A549 (cell line): Measurements from ENCODE around the gene MAZ. TPM values are rescaled to one million over a fixed set of nuclear protein-coding genes. Genes with fewer than 3 reads are reported as not detected.

Source experiments
- ATAC-seq, 2 experiments: fragments of 200-7000 bp in 1 of 2; fragments of >200 bp in 1 of 2; cut with Nextera tagmentation in 1 of 2; cut with Tn5 transposase in 1 of 2; 3 replicates each; pipeline versions ENCODE4 v1.8.0 to v1.9.1; 2018 to 2020; ENCODE audit warnings: mild to moderate bottlenecking in 1 of 2, moderate library complexity in 1 of 2
- CTCF ChIA-PET: fragments of 300-600 bp; sonication (Branson Sonifier 250); formaldehyde crosslinking; extraction: SDS; loops from one replicate; lab custom pipeline; 2021; ENCODE audit warnings: antibody characterized with exemption, inconsistent platforms; lab: Yijun Ruan, JAX
- POLR2A ChIA-PET: fragments of 350-600 bp; formaldehyde crosslinking; extraction: SDS; loops from one replicate; lab custom pipeline; 2021; ENCODE audit warnings: antibody characterized with exemption, inconsistent platforms; lab: Yijun Ruan, JAX
- DNase-seq, 2 experiments: peaks; one replicate each; pipeline versions ENCODE4 v3.0.0 to v3.0.0-alpha.2; 2011 to 2016; ENCODE audit warnings: low read depth in 1 of 2, low spot score in 1 of 2
- FAIRE-seq: peaks from 2 replicates; lab custom pipeline; 2011; peaks lifted over from hg19 to GRCh38; lab: Jason Lieb, UNC
- H3K27ac ChIP-seq, 2 experiments: fragments of >200 bp; sonication (Bioruptor Twin); formaldehyde crosslinking; 3 replicates each; pipeline ENCODE4 v1.5.1; 2016 to 2017
- H3K4me1 ChIP-seq: fragments of >200 bp; sonication (Bioruptor Twin); formaldehyde crosslinking; 3 replicates; pipeline ENCODE4 v1.6.1; 2016
- H3K4me2 ChIP-seq: fragments of >200 bp; sonication (Bioruptor Twin); formaldehyde crosslinking; 3 replicates; pipeline ENCODE4 v1.6.1; 2016
- H3K4me3 ChIP-seq: fragments of >200 bp; sonication (Bioruptor Twin); formaldehyde crosslinking; 3 replicates; pipeline ENCODE4 v1.5.1; 2016
- H3K9me3 ChIP-seq: fragments of >200 bp; sonication (Bioruptor Twin); formaldehyde crosslinking; 3 replicates; pipeline ENCODE4 v1.6.1; 2016
- CEBPB ChIP-seq, 2 experiments: fragments of >200 bp in 1 of 2; sonication (Bioruptor Twin) in 1 of 2; formaldehyde crosslinking in 1 of 2; IDR thresholded peaks; 2 replicates each; pipeline ENCODE4 v1.6.1; 2012 to 2016
- GATA3 ChIP-seq: IDR thresholded peaks from 2 replicates; pipeline ENCODE4 v1.6.1; 2012; ENCODE audit warnings: borderline replicate concordance
- HEYL ChIP-seq: fragments of 250-450 bp; sonication (Bioruptor Pico); IDR thresholded peaks from 2 replicates; pipeline ENCODE4 v1.8.0; 2021; ENCODE audit warnings: mild to moderate bottlenecking, moderate library complexity
- HOXB13 ChIP-seq: fragments of 250-450 bp; sonication (Bioruptor Pico); IDR thresholded peaks from 2 replicates; pipeline ENCODE4 v1.5.0; 2020; ENCODE audit warnings: low read depth, mild to moderate bottlenecking, moderate library complexity
- KDM5A ChIP-seq: fragments of 200-600 bp; sonication (generic); IDR thresholded peaks from 2 replicates; pipeline ENCODE4 v1.6.1; 2016; ENCODE audit warnings: antibody characterized with exemption, mild to moderate bottlenecking
- MAFK ChIP-seq: fragments of 450-650 bp; IDR thresholded peaks from 2 replicates; pipeline ENCODE4 v1.6.1; 2014; ENCODE audit not compliant: partially characterized antibody
- NFE2L2 ChIP-seq: fragments of 150-350 bp; conservative IDR thresholded peaks from 2 replicates; pipeline ENCODE4 v1.6.1; 2014; ENCODE audit warnings: low read length
- PHF8 ChIP-seq: fragments of 200-600 bp; sonication (generic); IDR thresholded peaks from 2 replicates; pipeline ENCODE4 v1.6.1; 2016; ENCODE audit warnings: low read depth, mild to moderate bottlenecking, antibody characterized with exemption, moderate library complexity, borderline replicate concordance
- POLR2A ChIP-seq: IDR thresholded peaks from 2 replicates; pipeline ENCODE4 v1.6.1; 2012; ENCODE audit warnings: mild to moderate bottlenecking, low read length
- RCOR1 ChIP-seq: fragments of 150-350 bp; IDR thresholded peaks from 2 replicates; pipeline ENCODE4 v1.6.1; 2014; ENCODE audit warnings: antibody characterized with exemption, low read length, low read depth
- RNF2 ChIP-seq: fragments of 200-600 bp; sonication (generic); IDR thresholded peaks from 2 replicates; pipeline ENCODE4 v1.6.1; 2016; ENCODE audit warnings: low read depth, mild to moderate bottlenecking, antibody characterized with exemption, moderate library complexity, borderline replicate concordance
- TFCP2L1 ChIP-seq: fragments of 250-450 bp; sonication (Bioruptor Pico); IDR thresholded peaks from 2 replicates; pipeline ENCODE4 v1.5.0; 2021; ENCODE audit warnings: mild to moderate bottlenecking
- ZSCAN20 ChIP-seq: fragments of 250-450 bp; sonication (Bioruptor Pico); IDR thresholded peaks from 2 replicates; pipeline ENCODE4 v1.8.0; 2022; ENCODE audit warnings: mild to moderate bottlenecking, moderate library complexity
- WGBS: methylation state at CpG from one replicate; pipeline ENCODE4 v1.1.6; 2017; ENCODE audit errors: missing lambda C conversion rate; 5-methylcytosine and 5-hydroxymethylcytosine counted together
- polyA plus RNA-seq, 4 experiments: library from polyadenylated mRNA; depleted of rRNA in 3 of 4; stranded (reverse); fragments of >200 nt; fragmentation: RNase III in 1 of 4; extraction: RNeasy Plus Mini Kit Qiagen cat#74134 plus additional on column Dnase treatment in 1 of 4; gene quantifications; 2 replicates in 3 of 4; 3 replicates in 1 of 4; pipeline ENCODE4 v1.2.3, GENCODE V29; 2011 to 2017
- TF ChIP-seq, protein P1 (sequence below): fragments of >200 bp; sonication (Bioruptor Twin); formaldehyde crosslinking; IDR thresholded peaks from 3 replicates; pipeline ENCODE4 v1.5.1; 2016
- TF ChIP-seq, protein P2 (sequence below): IDR thresholded peaks from 2 replicates; pipeline ENCODE4 v1.6.1; 2012
- TF ChIP-seq, protein P3 (sequence below): fragments of >200 bp; sonication (Bioruptor Twin); formaldehyde crosslinking; IDR thresholded peaks from 2 replicates; pipeline ENCODE4 v1.6.1; 2016
- TF ChIP-seq, protein P4 (sequence below): fragments of 200-600 bp; sonication (generic); IDR thresholded peaks from 2 replicates; pipeline ENCODE4 v1.6.1; 2016; ENCODE audit warnings: antibody characterized with exemption, mild to moderate bottlenecking, moderate library complexity
- TF ChIP-seq, protein P5 (sequence below): IDR thresholded peaks from 2 replicates; pipeline ENCODE4 v1.6.1; 2012

The MAZ gene
- polyA plus RNA-seq, 2 of the 4 experiments (the other 2 are of a cell fraction): 79.6 to 231 TPM

DNA sequence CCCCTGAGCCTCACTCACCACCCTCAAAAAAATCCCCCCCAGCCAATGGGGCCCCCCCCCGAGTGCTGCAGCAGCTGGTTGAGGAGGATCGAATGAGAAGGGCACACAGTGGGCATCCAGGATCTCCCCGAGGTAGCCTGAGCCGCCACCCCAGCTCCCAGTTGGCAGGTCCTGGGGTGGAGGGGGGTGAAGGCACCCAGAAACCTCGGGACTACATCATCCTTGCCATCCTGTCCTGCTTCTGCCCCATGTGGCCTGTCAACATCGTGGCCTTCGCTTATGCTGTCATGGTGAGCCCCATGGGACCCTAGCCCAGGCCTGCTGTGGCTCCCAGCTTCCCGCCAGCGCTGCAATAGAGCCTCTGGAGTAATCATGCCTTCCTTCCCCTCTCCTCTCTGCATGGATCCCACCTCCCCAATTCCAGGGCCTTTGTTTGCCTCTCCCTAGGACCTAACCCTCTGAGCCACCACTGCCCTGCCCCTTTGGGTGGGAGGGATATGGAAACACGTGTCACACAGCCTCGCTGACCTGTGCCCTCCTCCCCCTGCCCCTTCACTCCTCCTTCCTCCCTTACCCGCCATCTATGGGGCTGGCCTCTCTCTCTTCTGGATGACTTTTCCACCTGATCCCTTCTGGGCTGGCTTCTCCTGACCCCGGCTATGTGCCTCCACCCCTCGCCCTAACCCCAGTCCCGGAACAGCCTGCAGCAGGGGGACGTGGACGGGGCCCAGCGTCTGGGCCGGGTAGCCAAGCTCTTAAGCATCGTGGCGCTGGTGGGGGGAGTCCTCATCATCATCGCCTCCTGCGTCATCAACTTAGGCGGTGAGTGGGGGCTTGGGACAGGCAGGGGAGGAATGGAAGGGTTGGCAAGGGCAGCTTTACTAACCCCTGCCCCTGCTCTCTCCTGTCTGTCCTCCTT is 7.6 kb downstream of the MAZ start (continued):
- no peak for TF ChIP-seq MAFK
- TF ChIP-seq, protein P1, sequence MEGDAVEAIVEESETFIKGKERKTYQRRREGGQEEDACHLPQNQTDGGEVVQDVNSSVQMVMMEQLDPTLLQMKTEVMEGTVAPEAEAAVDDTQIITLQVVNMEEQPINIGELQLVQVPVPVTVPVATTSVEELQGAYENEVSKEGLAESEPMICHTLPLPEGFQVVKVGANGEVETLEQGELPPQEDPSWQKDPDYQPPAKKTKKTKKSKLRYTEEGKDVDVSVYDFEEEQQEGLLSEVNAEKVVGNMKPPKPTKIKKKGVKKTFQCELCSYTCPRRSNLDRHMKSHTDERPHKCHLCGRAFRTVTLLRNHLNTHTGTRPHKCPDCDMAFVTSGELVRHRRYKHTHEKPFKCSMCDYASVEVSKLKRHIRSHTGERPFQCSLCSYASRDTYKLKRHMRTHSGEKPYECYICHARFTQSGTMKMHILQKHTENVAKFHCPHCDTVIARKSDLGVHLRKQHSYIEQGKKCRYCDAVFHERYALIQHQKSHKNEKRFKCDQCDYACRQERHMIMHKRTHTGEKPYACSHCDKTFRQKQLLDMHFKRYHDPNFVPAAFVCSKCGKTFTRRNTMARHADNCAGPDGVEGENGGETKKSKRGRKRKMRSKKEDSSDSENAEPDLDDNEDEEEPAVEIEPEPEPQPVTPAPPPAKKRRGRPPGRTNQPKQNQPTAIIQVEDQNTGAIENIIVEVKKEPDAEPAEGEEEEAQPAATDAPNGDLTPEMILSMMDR: no peak
- no peak for TF ChIP-seq NFE2L2
- TF ChIP-seq CEBPB (IDR thresholded peaks at IDR 0.05): no peak
- TF ChIP-seq, all 56 proteins: peak for 0

DNA sequence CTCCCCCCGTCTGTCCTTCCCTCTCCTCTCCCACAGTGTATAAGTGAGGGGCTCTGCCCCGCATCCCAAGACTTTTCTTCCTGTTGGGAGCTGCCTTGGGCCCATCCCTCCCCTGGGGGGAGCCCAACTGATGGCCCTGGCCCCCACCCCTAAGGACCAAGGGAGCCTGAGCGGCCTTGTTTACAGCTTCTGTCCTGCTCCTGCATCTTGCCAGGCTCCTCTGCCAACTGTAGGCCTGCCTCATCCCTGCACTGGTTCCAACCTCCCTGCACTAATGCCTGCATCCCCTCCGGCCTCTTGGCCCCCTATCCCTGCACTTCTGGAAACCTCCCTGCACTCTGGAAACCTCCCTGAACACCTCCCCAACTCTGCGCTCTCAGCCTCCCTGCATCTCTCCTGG is 8.3 kb downstream of the MAZ start:
- no peak overlapping the region for H3K4me3 ChIP-seq
- 94% methylated on average over 5 of the region's 5 CpGs for WGBS
- DNase-seq: no peak
- no peak for TF ChIP-seq ZSCAN20
- no peak for FAIRE-seq
- no peaks in the 10 kb centered on the region for H3K9me3 ChIP-seq
- H3K27ac ChIP-seq: peak overlapping the region in 1 of 2 experiments; percentile 98; a peak in 3 of 6 replicates
- no peak for ATAC-seq
- H3K4me1 ChIP-seq: peaks cover 48% of the 10 kb centered on the region
- CTCF ChIA-PET: interaction anchor here (0.9 to 24.4 kb wide), 3 partner anchors 30 to 217 kb away, joined by 4 to 568 read pairs (median 8); no protein-coding TSS in a partner anchor
- H3K4me2 ChIP-seq: peak overlapping the region; percentile 97; the same call in 2 of the 3 replicates
- POLR2A ChIA-PET: no interaction called here

DNA sequence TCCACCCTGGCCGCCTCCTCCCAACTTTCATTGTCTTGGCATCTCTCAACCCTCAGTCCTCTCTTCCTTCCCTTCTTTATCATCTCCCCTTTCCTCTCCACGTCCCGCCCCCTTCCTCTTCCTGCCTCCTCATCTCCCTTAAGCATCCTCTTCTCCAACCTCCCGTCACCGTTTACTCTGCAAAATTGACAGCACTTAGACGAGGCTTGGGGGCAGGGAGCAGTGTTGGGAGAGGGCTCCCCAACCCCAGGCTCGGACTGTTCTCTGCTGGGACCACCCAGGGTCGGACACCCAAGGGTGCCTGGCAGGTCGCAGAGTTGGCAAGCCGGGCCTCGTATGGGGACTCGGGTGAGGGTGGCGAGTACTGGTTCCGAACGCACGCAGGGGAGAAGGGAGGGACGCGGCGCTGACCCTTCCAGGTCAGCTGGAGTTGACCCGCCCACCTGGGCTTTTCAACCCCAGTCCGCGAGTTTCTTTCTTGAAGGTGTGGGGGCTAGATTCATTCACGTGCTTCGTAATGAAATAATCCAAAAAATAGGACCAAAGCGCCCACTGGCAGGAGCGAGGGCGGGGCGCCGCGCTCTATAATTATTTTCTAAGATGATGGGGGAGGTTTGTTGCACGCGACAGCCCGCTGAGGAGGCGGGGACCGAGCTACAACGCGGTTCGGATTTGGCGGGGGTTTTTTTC is 8.8 kb downstream of the MAZ start:
- Histone ChIP-seq H3K27ac (peak overlapping the region; percentile 98 to 99), H3K4me2 (peak overlapping the region; percentile 97), H3K4me3 (peak overlapping the region; percentile 92), H3K4me1 (peaks cover 48% of the 10 kb centered on the region), H3K9me3 (no peaks in the 10 kb centered on the region)
- ChIA-PET POLR2A (interaction anchor here (0.6 to 2.1 kb wide), 7 partner anchors 8 to 866 kb away, joined by 3 to 14 read pairs (median 5); partner anchors contain the start of genes ALDOA, KIF22 and MAZ), CTCF (interaction anchor here (0.5 to 24.4 kb wide), 23 partner anchors 8 to 267 kb away, joined by 3 to 568 read pairs (median 4); partner anchors contain the start of genes MAZ and TMEM219)
- ATAC-seq: no peak
- no peak for DNase-seq
- WGBS: 26% methylated on average over 32 of the region's 39 CpGs
- TF ChIP-seq, protein P2, sequence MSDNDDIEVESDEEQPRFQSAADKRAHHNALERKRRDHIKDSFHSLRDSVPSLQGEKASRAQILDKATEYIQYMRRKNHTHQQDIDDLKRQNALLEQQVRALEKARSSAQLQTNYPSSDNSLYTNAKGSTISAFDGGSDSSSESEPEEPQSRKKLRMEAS: no peak
- TF ChIP-seq GATA3 (no peak), HOXB13 (CRISPR knock-in tag) (no peak), PHF8 (no peak)
- TF ChIP-seq, protein P3, sequence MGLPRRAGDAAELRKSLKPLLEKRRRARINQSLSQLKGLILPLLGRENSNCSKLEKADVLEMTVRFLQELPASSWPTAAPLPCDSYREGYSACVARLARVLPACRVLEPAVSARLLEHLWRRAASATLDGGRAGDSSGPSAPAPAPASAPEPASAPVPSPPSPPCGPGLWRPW: no peak
- no peak for FAIRE-seq

DNA sequence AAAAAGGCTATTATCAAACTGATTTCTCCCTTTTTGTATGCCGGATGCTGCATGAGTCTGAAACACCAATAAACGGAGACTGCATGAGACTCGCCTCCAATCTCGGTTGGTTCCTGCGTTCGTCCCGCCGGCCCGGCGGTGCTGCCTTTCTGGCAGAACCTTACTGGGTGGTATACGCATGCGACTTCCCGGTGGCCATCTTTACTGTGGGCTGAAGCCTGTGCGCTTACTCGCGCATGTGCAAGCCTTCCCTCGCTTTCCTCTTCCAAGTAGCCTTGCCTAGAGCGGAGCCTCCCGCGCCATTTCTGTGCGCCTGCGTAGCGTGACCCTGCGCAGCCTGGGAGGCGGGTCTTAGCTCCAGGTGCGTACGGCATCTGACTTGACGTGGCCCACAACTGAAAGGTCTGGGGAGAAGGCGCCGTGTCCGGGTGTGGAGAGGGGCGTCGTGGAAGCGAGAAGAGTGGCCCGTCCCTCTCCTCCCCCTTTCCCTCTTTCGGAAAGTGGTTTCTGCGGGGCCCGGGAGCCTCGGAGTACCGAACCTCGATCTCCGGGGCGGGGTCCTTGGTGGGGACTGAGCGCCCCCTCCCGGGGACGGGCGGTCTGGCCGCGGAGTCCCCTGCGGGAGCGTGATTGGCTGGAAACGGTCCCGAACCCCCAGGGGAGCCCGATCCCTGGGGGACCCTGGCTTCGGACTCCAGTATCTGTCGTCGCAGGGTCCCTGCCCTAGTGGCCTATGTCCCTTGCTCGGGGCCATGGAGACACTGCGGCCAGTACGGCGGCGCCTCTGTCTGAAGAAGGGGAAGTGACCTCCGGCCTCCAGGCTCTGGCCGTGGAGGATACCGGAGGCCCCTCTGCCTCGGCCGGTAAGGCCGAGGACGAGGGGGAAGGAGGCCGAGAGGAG is 9.7 kb downstream of the MAZ start, which contains the start of gene PAGR1:
TSS of gene PAGR1 (plus strand) at position 360 of the 901 bp plus-strand sequence. CDS start at position 734, 374 bp downstream.
- peak; percentile 84 for FAIRE-seq
- H3K9me3 ChIP-seq: no peaks in the 10 kb centered on the region
- peak; percentile 49 to 72 for ATAC-seq
- peak within 1 kb of the TSS; percentile 92 for H3K4me3 ChIP-seq
- ChIA-PET CTCF (interaction anchor here (0.5 to 24.4 kb wide), 27 partner anchors 9 to 268 kb away, joined by 3 to 568 read pairs (median 4); partner anchors contain the start of genes ASPHD1, KIF22, MAZ and TMEM219), POLR2A (interaction anchor here (0.6 to 2.1 kb wide), 8 partner anchors 8 to 867 kb away, joined by 3 to 14 read pairs (median 5); partner anchors contain the start of genes ALDOA, KIF22 and MAZ)
- H3K27ac ChIP-seq: peak within 1 kb of the TSS; percentile 98 to 99
- 1% methylated on average over 44 of the region's 70 CpGs for WGBS
- peak within 1 kb of the TSS; percentile 97 for H3K4me2 ChIP-seq
- DNase-seq: peak; percentile 95 to 100
- peaks cover 39% of the 10 kb centered on the region for H3K4me1 ChIP-seq
- TF ChIP-seq KDM5A (0 out of 2 replicates have a peak, but pooled peaks have one; percentile 30), MAFK (no peak), HEYL (CRISPR knock-in tag) (no peak), POLR2A (peak; percentile 88), TFCP2L1 (CRISPR knock-in tag) (0 out of 2 replicates have a peak, but pooled peaks have one; percentile 43), RNF2 (no peak), RCOR1 (no peak)
- TF ChIP-seq, protein P4, sequence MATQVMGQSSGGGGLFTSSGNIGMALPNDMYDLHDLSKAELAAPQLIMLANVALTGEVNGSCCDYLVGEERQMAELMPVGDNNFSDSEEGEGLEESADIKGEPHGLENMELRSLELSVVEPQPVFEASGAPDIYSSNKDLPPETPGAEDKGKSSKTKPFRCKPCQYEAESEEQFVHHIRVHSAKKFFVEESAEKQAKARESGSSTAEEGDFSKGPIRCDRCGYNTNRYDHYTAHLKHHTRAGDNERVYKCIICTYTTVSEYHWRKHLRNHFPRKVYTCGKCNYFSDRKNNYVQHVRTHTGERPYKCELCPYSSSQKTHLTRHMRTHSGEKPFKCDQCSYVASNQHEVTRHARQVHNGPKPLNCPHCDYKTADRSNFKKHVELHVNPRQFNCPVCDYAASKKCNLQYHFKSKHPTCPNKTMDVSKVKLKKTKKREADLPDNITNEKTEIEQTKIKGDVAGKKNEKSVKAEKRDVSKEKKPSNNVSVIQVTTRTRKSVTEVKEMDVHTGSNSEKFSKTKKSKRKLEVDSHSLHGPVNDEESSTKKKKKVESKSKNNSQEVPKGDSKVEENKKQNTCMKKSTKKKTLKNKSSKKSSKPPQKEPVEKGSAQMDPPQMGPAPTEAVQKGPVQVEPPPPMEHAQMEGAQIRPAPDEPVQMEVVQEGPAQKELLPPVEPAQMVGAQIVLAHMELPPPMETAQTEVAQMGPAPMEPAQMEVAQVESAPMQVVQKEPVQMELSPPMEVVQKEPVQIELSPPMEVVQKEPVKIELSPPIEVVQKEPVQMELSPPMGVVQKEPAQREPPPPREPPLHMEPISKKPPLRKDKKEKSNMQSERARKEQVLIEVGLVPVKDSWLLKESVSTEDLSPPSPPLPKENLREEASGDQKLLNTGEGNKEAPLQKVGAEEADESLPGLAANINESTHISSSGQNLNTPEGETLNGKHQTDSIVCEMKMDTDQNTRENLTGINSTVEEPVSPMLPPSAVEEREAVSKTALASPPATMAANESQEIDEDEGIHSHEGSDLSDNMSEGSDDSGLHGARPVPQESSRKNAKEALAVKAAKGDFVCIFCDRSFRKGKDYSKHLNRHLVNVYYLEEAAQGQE: no peak
- TF ChIP-seq, protein P5, sequence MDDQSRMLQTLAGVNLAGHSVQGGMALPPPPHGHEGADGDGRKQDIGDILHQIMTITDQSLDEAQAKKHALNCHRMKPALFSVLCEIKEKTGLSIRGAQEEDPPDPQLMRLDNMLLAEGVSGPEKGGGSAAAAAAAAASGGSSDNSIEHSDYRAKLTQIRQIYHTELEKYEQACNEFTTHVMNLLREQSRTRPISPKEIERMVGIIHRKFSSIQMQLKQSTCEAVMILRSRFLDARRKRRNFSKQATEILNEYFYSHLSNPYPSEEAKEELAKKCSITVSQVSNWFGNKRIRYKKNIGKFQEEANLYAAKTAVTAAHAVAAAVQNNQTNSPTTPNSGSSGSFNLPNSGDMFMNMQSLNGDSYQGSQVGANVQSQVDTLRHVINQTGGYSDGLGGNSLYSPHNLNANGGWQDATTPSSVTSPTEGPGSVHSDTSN: no peak
